ENCODE results near the gene PRICKLE2.

PRICKLE2 gene

DNA sequence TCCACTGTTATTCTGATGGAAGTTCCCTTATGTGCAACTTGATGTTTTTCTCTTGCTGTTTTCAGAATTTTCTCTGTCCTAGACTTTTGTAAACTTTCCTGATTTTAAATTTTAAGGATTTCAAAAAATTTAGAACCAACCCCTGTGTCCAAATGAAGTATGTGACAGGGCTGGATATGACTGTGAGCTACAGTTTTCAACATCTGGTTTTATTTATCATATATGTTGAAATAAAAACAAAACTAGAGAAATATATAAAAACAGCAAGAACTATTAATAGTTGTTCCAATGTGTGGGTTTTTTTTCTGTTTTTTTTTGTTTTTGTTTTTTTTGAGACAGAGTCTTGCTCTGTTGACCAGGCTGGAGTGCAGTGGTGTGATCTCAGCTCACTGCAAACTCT lies 154.6 kb downstream of the PRICKLE2 start:
- no peaks in the 10 kb centered on the region for H3K36me3 ChIP-seq (ENCODE audit: control insufficient read depth, low read depth, low read length)
- no peaks in the 10 kb centered on the region for H3K4me1 ChIP-seq (ENCODE audit: control insufficient read depth, low read depth, low read length)
- H3K27me3 ChIP-seq (ENCODE audit: control insufficient read depth, insufficient read depth, low read length) = no peaks in the 10 kb centered on the region
- H3K27ac ChIP-seq (ENCODE audit: low read length) = no peak overlapping the region
- H3K4me3 ChIP-seq (ENCODE audit: low read length) = no peak overlapping the region
- H3K9me3 ChIP-seq (ENCODE audit: control insufficient read depth, low read depth, low read length) = no peaks in the 10 kb centered on the region
- no peak overlapping the region for H3K9ac ChIP-seq (ENCODE audit: low read length)

DNA sequence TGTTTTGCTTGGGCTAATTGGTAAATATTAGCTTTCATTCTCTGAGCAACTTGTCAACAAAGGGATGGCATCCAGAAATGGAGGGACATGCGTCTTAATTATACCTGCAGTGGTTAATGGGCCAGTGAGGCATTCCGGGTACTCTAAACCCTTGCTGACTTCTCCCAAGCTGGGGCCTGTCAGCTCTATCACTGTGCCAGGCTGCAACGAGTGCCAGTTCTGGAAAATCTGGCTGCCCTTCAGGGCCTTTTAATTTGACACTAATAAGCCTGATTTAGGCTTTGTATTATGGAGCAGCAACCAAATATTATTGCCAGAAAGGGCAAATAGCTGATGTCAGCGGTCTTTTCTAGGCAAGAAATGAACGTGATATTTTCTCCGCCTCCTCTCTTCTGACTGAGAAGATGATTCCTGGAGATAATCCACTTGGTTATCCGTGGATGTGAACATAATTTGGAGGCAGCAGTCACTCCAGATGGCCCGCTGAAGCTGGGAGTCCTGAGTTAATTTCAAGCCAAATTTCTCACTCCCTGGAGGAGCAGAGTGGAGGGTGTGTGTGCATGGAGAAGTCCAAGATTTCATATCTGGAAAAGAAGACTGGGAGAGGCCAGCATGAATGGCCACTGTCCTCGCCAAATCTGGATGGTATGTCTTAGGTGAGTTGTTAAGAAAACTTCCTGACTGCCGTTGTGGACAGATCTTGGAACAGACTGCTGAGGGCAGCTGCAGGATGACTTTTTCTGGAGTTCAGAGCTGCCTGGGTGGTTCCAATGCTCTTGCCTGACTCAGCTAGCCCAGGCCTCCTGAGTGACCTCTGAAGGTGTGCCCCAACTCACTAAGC lies 157.5 kb downstream of the PRICKLE2 start:
- H3K27ac ChIP-seq (ENCODE audit: low read length) = no peak overlapping the region
- H3K9ac ChIP-seq (ENCODE audit: low read length) = no peak overlapping the region
- H3K4me3 ChIP-seq (ENCODE audit: low read length) = no peak overlapping the region
- no peaks in the 10 kb centered on the region for H3K36me3 ChIP-seq (ENCODE audit: control insufficient read depth, low read depth, low read length)
- H3K27me3 ChIP-seq (ENCODE audit: control insufficient read depth, insufficient read depth, low read length) = no peaks in the 10 kb centered on the region
- no peaks in the 10 kb centered on the region for H3K9me3 ChIP-seq (ENCODE audit: control insufficient read depth, low read depth, low read length)
- H3K4me1 ChIP-seq (ENCODE audit: control insufficient read depth, low read depth, low read length) = peaks cover 15% of the 10 kb centered on the region

DNA sequence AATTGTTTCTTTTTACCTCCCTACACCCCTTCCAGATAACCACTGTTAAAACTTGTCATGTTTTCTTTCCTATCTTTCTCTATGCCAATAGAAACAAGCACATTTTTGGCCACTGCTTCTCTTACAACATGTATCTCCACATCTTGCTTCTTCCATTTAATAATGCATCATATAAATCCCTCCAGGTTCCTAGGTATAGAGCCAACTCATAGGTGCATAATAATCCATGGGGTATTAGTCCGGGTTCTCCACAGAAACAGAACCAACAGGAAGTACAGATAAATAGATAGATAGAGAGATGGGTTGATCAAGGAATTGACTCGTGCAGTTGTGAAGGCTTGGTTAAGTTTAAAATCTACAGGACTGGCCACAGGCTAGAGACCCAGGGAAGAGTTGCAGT lies 160.5 kb downstream of the PRICKLE2 start:
- peaks cover 18% of the 10 kb centered on the region for H3K4me1 ChIP-seq (ENCODE audit: control insufficient read depth, low read depth, low read length)
- H3K27me3 ChIP-seq (ENCODE audit: control insufficient read depth, insufficient read depth, low read length) = peaks cover 5% of the 10 kb centered on the region
- no peak overlapping the region for H3K9ac ChIP-seq (ENCODE audit: low read length)
- H3K36me3 ChIP-seq (ENCODE audit: control insufficient read depth, low read depth, low read length) = no peaks in the 10 kb centered on the region
- H3K9me3 ChIP-seq (ENCODE audit: control insufficient read depth, low read depth, low read length) = no peaks in the 10 kb centered on the region
- no peak overlapping the region for H3K4me3 ChIP-seq (ENCODE audit: low read length)
- H3K27ac ChIP-seq (ENCODE audit: low read length) = no peak overlapping the region

DNA sequence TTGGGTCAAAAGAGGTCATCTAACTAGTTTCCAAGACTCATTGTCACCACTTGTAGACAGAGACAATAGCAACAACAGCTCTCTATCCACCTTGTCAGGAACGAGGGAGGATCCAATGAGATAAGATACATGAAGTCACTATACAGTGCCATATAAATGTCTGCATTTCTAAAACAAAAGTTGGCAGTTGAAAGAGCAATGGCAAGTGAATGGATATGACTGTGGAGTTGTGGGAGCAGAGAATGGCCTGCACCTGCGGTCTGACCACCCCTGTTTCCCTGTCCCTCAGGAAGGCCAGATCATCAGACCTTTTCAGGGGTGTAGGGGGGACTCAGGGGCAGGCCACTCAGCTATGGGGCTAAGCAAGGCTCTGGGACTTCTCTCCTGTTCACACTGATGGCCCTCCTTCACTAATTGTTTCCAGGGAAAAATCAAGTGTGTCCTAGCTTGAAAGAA lies 161.3 kb downstream of the PRICKLE2 start:
- peaks cover 18% of the 10 kb centered on the region for H3K4me1 ChIP-seq (ENCODE audit: control insufficient read depth, low read depth, low read length)
- H3K36me3 ChIP-seq (ENCODE audit: control insufficient read depth, low read depth, low read length) = no peaks in the 10 kb centered on the region
- H3K27ac ChIP-seq (ENCODE audit: low read length) = no peak overlapping the region
- peaks cover 5% of the 10 kb centered on the region for H3K27me3 ChIP-seq (ENCODE audit: control insufficient read depth, insufficient read depth, low read length)
- no peak overlapping the region for H3K9ac ChIP-seq (ENCODE audit: low read length)
- H3K4me3 ChIP-seq (ENCODE audit: low read length) = peak overlapping the region; percentile 1
- H3K9me3 ChIP-seq (ENCODE audit: control insufficient read depth, low read depth, low read length) = no peaks in the 10 kb centered on the region

DNA sequence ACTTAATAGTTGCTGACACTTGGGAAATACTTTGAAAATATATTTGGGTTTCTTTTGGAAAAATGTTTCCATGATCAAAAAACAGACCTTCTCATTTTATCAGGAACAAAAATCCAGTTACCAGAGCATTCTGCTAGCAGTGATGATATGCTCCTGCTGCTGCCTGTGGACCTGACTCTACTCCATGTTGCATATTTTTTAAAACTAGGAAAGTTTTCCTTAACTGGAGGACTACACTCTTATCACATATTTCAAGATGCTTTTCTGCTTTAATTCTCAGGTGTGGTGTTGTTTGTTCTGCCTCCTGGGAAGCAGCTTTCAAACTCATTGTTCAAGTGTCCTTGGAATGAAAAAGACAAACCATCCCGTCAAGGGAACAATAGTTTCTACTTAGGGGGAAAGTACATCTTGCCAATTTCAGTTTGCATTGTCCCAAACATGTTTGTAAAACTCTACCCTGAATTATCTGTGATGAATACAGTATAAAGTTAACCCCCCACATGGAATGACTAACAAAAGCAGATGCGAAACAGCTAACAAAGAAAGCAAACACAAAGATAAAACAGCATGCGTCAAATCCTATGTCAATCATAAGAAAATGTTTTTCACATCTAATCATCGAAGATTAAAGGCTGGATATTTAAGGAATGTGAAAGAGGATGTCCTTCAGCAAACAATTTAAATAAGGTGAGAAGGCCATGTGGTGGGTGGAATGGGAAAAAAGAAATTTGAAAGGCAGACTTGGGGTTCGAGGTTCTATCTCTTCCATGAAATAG lies 161.9 kb downstream of the PRICKLE2 start:
- Histone ChIP-seq H3K4me3 (ENCODE audit: low read length) (peak overlapping the region; percentile 1), H3K36me3 (ENCODE audit: control insufficient read depth, low read depth, low read length) (no peaks in the 10 kb centered on the region), H3K27me3 (ENCODE audit: control insufficient read depth, insufficient read depth, low read length) (peaks cover 5% of the 10 kb centered on the region), H3K9me3 (ENCODE audit: control insufficient read depth, low read depth, low read length) (no peaks in the 10 kb centered on the region), H3K27ac (ENCODE audit: low read length) (no peak overlapping the region), H3K4me1 (ENCODE audit: control insufficient read depth, low read depth, low read length) (peaks cover 18% of the 10 kb centered on the region), H3K9ac (ENCODE audit: low read length) (no peak overlapping the region)

DNA sequence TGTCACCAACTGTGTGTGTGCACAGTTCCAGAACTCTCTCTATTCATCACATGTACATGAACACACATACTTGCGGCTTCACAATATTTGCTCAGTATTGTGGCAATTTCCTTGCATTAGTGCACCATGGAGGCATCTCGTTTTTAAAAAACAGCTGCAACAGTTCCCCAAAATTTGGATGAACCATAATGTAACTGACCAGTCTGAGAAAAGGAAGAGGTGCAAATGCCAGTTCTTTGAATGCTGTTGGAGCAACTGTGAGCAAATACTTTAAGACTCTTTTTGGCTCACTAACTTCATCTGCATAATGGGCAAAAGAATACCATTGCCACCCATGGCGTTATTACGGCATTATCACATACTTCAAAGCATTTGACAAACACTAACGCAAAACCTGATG lies 163.6 kb downstream of the PRICKLE2 start:
- H3K27me3 ChIP-seq (ENCODE audit: control insufficient read depth, insufficient read depth, low read length) = peaks cover 5% of the 10 kb centered on the region
- no peak overlapping the region for H3K9ac ChIP-seq (ENCODE audit: low read length)
- peaks cover 18% of the 10 kb centered on the region for H3K4me1 ChIP-seq (ENCODE audit: control insufficient read depth, low read depth, low read length)
- no peak overlapping the region for H3K4me3 ChIP-seq (ENCODE audit: low read length)
- no peaks in the 10 kb centered on the region for H3K36me3 ChIP-seq (ENCODE audit: control insufficient read depth, low read depth, low read length)
- H3K9me3 ChIP-seq (ENCODE audit: control insufficient read depth, low read depth, low read length) = no peaks in the 10 kb centered on the region
- H3K27ac ChIP-seq (ENCODE audit: low read length) = no peak overlapping the region

DNA sequence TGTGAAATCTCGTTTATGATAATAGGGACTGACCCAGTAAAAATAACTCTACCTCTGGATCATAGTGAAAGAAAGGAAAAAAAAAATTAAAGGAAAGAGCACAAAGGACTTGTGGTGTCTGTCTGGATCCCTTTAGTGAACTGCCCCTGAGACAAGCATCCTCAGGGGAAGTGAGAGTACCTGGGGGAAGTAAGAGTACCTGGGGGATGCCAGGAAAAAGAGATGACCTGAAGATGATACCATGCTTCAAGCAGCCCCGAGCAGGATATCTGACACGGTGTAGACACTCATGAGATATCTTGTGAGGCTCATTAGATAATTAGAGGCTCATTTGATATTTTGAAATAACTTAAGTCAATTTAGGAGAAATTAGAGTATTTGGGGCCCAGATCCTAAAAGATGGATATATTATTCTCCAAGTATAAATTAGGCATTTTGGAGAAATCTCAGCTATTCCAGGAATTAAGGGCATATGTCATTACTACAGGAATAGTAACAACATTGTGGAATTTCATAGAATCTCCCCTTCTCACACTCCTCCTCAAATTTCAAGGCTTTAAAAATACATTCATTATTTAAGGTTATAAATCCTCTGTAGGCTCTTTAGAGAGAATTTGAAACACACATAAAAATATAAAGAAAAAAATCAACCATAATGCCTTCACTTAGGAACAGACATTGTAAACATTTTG lies 165.6 kb downstream of the PRICKLE2 start:
- no peak overlapping the region for H3K9ac ChIP-seq (ENCODE audit: low read length)
- peaks cover 18% of the 10 kb centered on the region for H3K4me1 ChIP-seq (ENCODE audit: control insufficient read depth, low read depth, low read length)
- no peak overlapping the region for H3K4me3 ChIP-seq (ENCODE audit: low read length)
- H3K27ac ChIP-seq (ENCODE audit: low read length) = no peak overlapping the region
- H3K36me3 ChIP-seq (ENCODE audit: control insufficient read depth, low read depth, low read length) = no peaks in the 10 kb centered on the region
- peaks cover 5% of the 10 kb centered on the region for H3K27me3 ChIP-seq (ENCODE audit: control insufficient read depth, insufficient read depth, low read length)
- no peaks in the 10 kb centered on the region for H3K9me3 ChIP-seq (ENCODE audit: control insufficient read depth, low read depth, low read length)

DNA sequence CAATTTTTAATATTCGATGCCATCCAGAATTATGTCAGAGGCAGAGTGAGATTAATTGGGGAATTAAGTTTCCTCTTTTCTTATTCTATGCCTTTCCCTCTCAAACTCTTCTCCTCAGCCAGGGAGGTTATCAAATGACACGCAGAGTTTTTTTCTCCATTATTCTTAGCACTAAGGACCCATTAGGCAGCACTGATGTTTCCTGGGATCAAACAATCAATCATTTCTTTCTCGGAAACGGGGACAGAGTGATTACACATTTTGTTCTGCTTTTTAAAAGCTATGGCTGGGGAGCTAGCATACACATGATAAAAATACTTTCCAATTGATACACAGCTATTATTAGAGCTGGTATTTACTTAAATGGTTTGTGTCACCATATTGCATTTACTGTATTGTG lies 166.7 kb downstream of the PRICKLE2 start:
- Histone ChIP-seq H3K36me3 (ENCODE audit: control insufficient read depth, low read depth, low read length) (no peaks in the 10 kb centered on the region), H3K4me1 (ENCODE audit: control insufficient read depth, low read depth, low read length) (peaks cover 16% of the 10 kb centered on the region), H3K9me3 (ENCODE audit: control insufficient read depth, low read depth, low read length) (no peaks in the 10 kb centered on the region), H3K9ac (ENCODE audit: low read length) (no peak overlapping the region), H3K27ac (ENCODE audit: low read length) (no peak overlapping the region), H3K4me3 (ENCODE audit: low read length) (no peak overlapping the region), H3K27me3 (ENCODE audit: control insufficient read depth, insufficient read depth, low read length) (peaks cover 5% of the 10 kb centered on the region)

DNA sequence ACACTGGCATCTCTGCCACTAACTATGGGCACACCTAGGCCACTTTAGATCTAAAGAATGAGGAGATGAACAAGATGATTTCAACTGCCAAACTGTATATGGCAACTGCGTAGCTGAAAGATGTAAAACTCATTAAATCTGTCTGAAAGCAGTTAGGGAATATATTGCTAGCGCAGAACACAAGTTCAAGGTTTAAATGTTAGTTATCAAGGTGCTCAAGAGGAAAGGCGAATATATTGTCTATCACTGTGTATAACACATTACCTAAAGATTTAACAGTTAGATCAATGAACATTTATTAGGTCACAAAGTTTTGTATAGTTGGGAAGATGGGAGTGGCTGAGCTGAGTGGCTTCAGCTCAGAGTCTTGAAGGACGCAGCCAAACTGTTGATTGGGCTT lies 168.0 kb downstream of the PRICKLE2 start:
- Histone ChIP-seq H3K9me3 (ENCODE audit: control insufficient read depth, low read depth, low read length) (no peaks in the 10 kb centered on the region), H3K27me3 (ENCODE audit: control insufficient read depth, insufficient read depth, low read length) (peaks cover 5% of the 10 kb centered on the region), H3K9ac (ENCODE audit: low read length) (no peak overlapping the region), H3K4me3 (ENCODE audit: low read length) (no peak overlapping the region), H3K36me3 (ENCODE audit: control insufficient read depth, low read depth, low read length) (no peaks in the 10 kb centered on the region), H3K4me1 (ENCODE audit: control insufficient read depth, low read depth, low read length) (peaks cover 5% of the 10 kb centered on the region), H3K27ac (ENCODE audit: low read length) (no peak overlapping the region)

DNA sequence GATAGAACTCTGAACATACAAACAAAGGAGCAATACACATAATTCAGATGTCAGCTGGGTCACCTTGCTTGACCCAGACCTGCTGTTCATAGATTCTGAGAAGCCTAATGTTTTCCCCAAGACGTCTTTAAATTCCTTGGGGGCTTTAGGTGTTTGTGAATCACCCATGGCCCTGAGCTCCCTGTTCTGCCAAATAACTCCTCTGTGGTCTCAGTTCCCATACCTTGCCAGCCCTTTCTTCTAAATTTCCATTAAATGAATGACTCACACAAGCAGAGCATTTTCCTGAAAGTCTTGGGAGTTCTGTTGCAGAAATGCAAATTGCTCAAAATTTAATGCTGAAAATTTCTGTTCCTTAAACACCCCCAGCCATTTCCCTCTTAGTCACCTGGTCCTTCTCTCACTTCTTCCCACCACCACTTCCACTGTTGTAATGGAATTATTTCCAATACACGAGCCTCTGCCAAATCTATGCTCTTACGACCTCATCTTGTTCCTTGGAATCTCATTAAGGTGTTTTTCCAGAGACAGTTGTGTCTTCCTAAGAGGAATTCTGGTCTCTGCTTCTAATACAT lies 168.6 kb downstream of the PRICKLE2 start:
- no peaks in the 10 kb centered on the region for H3K36me3 ChIP-seq (ENCODE audit: control insufficient read depth, low read depth, low read length)
- H3K9ac ChIP-seq (ENCODE audit: low read length) = no peak overlapping the region
- H3K27ac ChIP-seq (ENCODE audit: low read length) = no peak overlapping the region
- no peaks in the 10 kb centered on the region for H3K27me3 ChIP-seq (ENCODE audit: control insufficient read depth, insufficient read depth, low read length)
- H3K9me3 ChIP-seq (ENCODE audit: control insufficient read depth, low read depth, low read length) = no peaks in the 10 kb centered on the region
- peaks cover 5% of the 10 kb centered on the region for H3K4me1 ChIP-seq (ENCODE audit: control insufficient read depth, low read depth, low read length)
- H3K4me3 ChIP-seq (ENCODE audit: low read length) = no peak overlapping the region

DNA sequence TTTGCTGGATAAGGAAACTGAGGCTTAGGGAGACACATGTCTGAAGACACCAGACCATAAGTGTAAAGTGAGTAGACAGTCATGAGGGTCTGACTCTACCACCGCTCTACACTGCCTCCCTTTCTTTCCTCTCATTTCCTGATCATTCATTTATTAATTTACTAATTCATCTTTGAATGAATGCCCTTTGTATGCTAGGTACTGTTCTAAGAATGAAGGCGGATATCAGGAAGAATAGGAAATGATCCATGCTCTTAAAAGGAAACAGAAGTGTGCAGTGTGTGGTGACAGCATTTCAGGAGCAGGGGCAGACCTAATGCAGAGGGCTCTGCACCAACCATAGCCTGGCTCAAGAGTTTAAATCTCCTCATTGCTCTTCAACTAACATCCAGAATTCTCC lies 170.2 kb downstream of the PRICKLE2 start:
- no peak overlapping the region for H3K4me3 ChIP-seq (ENCODE audit: low read length)
- no peak overlapping the region for H3K9ac ChIP-seq (ENCODE audit: low read length)
- H3K27ac ChIP-seq (ENCODE audit: low read length) = no peak overlapping the region
- no peaks in the 10 kb centered on the region for H3K9me3 ChIP-seq (ENCODE audit: control insufficient read depth, low read depth, low read length)
- H3K4me1 ChIP-seq (ENCODE audit: control insufficient read depth, low read depth, low read length) = peaks cover 6% of the 10 kb centered on the region
- H3K27me3 ChIP-seq (ENCODE audit: control insufficient read depth, insufficient read depth, low read length) = no peaks in the 10 kb centered on the region
- no peaks in the 10 kb centered on the region for H3K36me3 ChIP-seq (ENCODE audit: control insufficient read depth, low read depth, low read length)
